IPS-18c (cell line): ENCODE results near the gene LMAN2.
"Not testable (repeated sequence)": the region's sequence is repeated elsewhere in the genome, so short reads cannot be mapped to it uniquely, and the experiment has no call there.

Experiments
- H3K4me3 ChIP-seq: 2 replicates; pipeline ENCODE4 v1.7.0; 2013; ENCODE audit warnings: low read depth, mild to moderate bottlenecking, low read length, moderate library complexity; ENCODE audit not compliant: insufficient read depth
- H3K9me3 ChIP-seq: one replicate; pipeline ENCODE4 v1.6.1; 2013; ENCODE audit warnings: mild to moderate bottlenecking, low read length, moderate library complexity; ENCODE audit not compliant: control insufficient read depth, insufficient read depth

The LMAN2 gene

DNA sequence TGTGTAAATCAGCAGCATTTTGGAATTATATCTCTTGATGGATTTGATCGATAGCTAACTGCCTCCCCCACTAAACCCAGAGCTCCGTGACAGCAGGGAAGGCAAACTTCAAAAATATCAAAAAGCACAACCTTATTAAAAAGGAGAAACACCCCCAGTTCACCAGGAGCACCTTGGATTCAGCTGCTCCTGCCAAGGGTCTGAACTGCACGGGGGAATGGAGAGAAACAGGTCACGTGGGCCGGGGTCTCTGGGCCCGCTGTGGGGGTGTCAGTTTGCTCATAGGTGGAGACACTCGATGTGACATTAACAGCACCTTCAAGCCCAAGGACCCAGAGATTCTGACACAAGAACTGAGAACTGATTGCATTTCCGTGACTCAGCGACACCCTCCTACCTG is 31.7 kb upstream of the LMAN2 start:
- no peaks in the 10 kb centered on the region for H3K9me3 ChIP-seq
- H3K4me3 ChIP-seq: no peak overlapping the region

DNA sequence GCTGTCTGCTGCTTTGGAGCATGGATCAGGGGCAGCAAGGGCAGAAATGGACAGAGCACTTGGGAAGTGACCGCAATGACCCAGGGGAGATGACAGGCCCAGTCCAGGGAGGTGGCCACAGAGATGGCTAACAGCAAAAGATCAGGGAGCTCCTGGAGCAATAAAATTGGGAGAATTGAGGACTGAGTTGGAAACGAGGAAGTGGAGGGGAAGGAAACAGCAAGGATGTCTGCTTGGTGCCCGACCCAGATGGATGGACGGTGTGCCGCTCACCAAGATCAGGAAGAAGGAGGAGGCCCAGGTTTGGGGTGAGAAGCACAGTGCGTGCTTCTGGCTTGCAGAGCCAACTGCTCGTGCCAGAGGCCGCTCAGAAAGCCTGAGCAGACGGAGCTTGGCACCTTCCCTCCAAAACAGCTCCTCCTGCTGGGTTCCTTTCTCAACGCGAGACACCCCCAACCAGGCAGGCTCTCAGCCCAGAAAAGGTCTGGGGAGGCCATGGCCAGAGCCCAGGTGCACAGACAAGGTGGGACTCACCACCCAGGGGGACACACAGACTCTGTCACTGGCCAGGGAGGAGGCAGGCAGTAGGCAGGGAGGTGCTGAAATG is 31.1 kb upstream of the LMAN2 start:
- no peak overlapping the region for H3K4me3 ChIP-seq
- H3K9me3 ChIP-seq: no peaks in the 10 kb centered on the region

DNA sequence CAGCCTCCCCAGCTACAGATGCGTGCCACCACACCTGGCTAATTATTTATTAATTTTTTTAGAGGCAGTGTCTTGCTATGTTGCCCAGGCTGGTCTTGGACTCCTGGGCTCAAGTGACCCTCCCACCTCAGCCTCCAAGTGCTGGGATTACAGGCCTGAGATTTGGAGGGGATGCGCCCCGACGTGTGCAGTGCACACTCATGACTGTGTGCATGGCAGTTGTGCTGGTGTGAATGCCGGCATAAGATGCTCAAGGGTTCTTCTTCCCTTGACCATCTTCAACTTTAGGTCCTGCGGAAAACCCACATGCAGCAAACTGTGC is 29.3 kb upstream of the LMAN2 start:
- Histone ChIP-seq H3K9me3 (no peaks in the 10 kb centered on the region), H3K4me3 (no peak overlapping the region)

DNA sequence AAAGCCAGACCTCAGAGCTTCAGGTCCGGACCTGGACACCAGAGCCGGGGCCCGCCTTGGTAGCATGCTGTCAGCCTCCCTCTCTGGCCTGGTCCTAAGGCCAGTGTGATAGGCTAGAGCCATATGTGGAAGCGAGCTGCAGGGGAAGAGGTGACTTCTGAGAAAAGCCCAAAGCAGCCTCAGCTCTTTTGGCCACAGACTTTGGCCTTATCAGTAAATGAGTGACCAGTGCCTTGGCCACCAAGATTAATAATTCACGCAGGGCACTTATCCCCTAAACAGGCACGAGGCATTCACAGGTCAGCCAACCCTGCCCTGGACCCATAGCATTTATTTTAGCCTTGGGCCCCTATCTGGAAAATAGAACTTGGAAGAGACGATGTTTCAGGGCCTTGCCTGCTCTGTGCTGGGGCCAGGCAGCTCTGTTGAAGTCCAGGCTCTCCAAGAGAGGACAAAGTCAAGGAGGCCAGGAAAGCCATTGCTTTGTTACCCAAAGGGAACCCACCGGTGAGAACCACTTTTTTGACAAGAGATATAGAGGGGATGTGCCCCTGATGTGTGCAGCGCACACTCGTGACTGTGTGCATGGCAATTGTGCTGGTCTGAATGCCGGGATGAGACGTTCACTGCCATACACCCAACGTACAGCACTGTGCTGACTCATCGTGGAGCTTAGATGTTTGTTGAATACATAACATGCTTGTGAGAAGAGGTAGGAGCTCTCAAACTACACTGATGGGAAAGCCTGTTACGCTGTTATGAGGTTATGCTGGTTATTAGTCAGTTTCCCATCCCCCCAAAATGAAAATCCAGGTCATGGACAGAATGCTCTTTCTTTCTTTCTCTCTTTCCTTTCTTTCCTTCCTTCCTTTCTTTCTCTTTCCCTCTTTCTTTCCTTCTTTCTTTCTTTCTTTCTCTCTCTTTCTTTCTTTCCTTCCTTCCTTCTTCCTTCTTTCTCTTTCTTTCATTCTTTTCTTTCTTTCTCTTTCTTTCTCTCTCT is 27.7 kb upstream of the LMAN2 start:
- H3K9me3 ChIP-seq: no peaks in the 10 kb centered on the region
- H3K4me3 ChIP-seq: no peak overlapping the region

DNA sequence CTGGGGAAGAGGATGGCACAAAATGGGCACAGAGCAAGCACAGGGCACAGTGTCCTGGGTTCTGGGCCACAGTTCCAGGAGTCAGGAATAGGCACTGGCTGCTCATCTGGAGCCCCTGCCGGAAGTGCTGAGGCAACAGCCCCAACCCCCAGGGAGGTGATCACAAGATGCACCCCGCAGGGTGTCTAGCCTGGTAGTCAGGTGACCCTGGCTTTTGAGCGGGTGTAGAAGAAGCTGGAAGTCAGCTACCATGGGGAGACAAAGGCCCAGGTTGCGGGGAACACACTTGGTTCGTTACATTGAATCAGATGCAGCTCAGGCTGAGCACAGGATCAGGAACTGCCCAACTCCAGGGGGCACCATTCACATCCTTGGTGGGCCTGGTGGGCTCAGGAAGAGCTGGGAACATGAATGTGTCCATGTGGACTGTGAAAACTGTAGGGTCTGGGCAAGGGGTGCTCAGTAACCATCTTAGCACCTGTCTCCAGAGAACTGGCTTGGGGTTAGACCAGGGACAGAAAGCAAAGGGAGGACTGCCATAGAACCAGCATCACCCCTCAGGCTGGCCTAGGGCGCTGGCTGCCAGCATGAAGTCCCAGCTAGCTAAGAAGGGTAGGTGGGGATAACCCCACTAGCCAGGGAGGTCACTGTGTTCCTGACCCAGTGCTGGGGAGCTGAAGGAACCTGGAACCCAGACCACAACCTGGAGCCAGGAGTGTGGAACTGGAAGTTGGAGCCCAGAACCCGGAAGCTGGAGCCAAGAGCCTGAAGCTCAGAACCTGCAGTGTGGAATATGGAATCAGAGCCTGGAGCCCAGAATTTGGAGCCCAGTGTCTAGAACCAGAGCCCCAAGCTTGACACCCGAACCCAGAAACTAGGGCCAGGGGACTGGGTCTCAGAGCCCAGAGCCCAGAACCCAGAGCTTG is 26.6 kb upstream of the LMAN2 start:
- no peak overlapping the region; the same call in 1 of the 2 replicates for H3K4me3 ChIP-seq
- no peaks in the 10 kb centered on the region for H3K9me3 ChIP-seq

DNA sequence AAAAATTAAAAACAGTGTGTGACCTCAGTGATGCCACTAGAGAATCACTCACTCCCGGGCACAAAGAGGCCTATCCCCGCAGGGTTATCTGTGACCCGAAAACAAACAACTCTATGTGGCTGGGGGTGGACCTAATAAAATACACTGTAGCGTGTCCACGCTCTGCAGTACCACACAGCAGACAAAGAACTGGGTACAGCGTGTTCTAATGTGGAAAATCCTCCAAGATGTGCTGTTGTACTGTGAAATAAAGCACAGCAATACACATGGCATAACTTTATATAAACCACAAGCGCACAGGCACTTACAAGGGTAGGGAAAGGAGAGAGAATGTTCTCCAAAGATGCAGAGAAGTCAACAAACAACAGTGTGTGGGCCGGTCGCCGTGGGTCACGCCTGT is 24.6 kb upstream of the LMAN2 start:
- H3K4me3 ChIP-seq: no peak overlapping the region
- H3K9me3 ChIP-seq: no peaks in the 10 kb centered on the region

DNA sequence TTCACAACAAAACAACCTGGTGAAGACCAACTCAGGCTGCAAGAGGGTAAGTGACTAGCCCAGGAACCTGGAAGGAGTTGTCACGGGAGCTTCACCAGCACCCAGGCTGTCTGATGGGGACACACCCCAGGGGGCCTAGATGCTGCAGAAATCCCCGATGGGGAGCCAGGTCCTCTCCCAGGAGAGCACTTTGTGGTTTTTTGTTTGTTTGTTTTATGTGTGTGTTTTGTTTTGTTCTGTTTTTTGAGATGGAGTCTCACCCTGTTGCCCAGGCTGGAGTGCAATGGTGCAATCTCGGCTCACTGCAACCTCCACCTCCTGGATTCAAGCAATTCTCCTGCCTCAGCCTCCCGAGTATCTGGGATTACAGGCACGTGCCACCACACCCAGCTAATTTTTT is 24.0 kb upstream of the LMAN2 start:
- not testable (repeated sequence) for H3K4me3 ChIP-seq, H3K9me3 ChIP-seq

DNA sequence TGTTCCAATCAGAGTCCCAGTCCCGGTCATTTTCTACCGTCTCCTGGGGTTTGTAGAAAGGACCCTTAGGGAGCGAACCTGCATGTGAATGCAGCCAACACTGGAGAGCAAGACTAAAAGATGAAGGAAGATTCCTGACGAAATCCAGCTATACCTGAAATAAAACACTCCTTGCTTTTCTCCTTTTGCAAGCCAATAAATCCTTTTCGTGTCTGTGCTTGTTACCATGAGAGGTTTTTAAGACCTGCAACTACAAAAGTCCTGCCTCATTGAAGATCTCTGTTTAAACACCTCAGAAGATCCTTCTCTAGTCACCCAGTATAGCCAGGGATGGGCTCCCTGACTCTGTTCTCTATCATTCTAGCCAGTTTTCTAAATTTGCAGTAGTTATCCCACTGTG is 22.7 kb upstream of the LMAN2 start:
- H3K9me3 ChIP-seq: no peaks in the 10 kb centered on the region
- H3K4me3 ChIP-seq: no peak overlapping the region

DNA sequence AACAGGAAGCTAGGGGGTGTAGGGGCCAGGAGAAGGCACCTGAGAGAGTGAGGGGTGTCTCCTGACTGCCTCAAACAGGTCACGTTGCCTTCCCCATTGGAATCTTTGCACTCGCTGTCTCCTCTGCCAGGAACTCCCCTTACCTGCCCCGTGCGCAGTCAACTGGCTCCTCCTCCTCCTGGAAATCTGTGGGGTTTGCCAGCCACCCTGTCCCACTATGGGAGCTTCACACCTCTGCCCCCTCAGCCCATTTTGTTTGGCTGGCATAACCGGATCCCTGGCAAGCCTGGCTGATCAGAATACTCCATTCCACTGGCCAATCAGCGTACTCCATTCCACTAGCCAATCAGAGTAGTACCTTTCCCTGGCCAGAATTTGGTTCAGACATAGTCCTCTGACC is 22.3 kb upstream of the LMAN2 start:
- Histone ChIP-seq H3K4me3 (no peak overlapping the region), H3K9me3 (no peaks in the 10 kb centered on the region)

DNA sequence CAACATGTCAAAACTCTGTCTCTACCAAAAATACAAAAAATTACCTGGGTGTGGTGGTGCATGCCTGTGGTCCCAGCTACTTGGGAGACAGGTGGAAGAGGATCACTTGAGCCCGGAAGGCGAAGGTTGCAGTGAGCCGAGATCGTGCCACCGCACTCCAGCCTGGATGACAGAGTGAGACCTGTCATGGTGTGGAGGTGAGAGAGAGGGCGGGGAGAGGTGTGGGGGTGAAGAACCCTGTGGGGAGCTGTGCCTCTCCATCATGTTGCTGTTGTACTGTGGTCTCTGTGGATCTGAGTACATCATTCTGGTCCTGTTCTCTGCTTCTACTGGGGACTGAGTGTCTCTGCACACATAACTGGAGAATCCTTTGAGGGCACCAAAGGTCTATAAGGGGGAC is 21.4 kb upstream of the LMAN2 start:
- H3K4me3 ChIP-seq: no peak overlapping the region
- H3K9me3 ChIP-seq: no peaks in the 10 kb centered on the region

DNA sequence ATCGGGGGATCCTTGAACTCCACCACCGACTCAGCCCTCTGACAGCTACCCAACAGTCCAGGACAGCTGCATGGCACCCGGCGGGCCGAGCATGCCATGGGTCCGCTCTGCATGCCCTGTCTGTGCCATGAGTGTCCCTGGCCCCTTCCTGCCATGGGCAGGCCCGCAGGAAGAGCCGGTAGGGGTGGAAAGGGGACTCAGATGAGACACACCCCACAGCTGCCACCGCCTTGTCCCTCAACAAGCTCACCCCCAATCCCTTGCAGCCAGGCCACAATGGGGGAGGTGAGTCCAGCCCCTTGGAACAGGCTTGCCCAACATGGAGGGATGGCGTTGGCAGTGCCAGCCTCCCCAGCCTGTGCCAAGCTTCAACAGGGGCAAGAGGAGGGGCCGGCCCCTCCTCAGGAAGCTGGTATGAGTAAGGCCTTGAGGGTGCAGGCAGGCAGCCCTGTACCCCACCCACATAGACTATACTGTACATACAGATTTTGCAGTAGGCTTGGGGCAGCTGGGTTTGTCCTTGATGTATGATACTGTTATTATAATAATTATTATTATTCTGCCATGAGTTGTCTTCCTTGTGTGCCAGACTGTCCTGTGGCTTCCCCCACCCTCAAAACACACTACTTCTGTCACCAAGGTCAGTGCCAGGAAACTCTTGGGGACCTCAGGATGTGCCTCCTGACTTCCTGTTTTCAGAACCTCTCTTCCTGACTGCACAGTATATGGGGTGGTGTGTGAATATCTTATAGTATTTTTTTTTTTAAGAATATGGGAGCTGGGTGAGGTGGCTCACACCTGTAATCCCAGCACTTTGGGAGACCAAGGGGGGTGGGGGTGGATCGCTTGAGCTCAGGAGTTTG is 20.8 kb upstream of the LMAN2 start:
- H3K4me3 ChIP-seq: no peak overlapping the region
- no peaks in the 10 kb centered on the region for H3K9me3 ChIP-seq

DNA sequence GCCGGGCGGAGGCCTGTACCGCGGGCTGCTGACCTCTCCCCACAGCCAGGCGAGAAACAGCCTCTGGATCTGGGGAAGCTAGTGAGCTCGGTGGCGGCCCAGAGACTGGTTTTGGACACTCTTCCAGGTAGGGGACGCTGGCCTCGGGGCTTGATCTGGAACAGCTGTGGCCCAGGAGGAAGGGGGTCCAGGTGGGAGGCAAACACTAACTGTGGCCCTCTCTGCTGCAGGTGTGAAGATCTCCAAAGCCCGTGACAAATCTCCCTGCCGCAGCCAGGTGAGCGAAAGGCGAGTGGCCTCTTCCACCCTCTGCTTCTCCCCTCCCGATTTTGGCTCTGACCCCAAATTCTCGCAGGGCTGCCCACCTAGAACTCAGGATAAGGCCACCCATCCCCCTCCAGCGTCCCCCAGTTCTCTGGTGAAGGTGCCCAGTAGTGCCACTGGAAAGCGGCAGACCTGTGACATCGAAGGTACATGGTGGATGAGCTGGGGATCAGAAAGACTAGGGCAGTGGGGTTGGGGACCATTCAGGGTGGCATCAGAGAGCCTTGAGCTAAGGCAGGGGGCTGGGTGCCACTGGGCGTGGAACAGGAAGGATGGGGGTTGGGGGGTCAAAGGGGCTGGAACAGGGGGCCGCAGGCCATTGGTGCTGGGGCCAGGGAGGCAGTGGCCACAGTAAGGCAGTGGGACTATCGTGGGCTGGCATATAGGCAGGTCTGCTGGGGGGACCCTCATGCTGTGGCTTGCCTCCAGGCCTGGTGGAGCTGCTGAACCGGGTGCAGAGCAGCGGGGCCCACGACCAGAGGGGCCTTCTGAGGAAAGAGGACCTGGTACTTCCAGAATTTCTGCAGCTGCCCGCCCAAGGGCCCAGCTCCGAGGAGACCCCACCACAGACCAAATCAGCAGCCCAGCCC is 19.9 kb upstream of the LMAN2 start:
- Histone ChIP-seq H3K4me3 (peak overlapping the region; percentile 38; the same call in 1 of the 2 replicates), H3K9me3 (no peaks in the 10 kb centered on the region)

DNA sequence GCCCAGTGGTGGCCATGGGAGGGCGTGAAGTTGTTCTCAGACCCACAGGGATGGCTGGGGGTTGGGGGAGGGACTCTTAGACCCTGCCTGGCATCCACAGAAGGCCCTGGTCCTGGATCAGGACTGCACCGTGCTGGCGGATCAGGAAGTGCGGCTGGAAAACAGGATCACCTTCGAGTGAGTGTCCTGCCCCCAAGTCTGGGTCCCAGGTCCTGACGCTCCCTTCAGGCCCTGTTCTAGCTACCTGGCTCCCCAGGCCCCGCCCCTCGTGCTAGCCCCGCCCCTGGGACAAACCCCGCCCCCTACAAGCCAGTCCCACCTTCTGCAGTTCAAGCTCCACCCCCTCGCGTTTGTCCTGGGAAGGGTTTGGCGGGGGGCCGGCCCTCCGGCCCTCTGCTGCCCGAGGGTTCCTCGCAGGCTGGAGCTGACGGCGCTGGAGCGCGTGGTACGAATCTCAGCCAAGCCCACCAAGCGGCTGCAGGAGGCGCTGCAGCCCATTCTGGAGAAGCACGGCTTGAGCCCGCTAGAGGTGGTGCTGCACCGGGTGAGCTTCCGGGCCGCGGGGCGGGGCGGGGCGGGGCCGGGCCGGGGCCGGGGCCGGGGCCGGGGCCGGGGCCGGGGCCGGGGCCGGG is 19.1 kb upstream of the LMAN2 start:
- Histone ChIP-seq H3K9me3 (no peaks in the 10 kb centered on the region), H3K4me3 (0 out of 2 replicates have a peak overlapping the region, but pooled peaks have one; percentile 15)

DNA sequence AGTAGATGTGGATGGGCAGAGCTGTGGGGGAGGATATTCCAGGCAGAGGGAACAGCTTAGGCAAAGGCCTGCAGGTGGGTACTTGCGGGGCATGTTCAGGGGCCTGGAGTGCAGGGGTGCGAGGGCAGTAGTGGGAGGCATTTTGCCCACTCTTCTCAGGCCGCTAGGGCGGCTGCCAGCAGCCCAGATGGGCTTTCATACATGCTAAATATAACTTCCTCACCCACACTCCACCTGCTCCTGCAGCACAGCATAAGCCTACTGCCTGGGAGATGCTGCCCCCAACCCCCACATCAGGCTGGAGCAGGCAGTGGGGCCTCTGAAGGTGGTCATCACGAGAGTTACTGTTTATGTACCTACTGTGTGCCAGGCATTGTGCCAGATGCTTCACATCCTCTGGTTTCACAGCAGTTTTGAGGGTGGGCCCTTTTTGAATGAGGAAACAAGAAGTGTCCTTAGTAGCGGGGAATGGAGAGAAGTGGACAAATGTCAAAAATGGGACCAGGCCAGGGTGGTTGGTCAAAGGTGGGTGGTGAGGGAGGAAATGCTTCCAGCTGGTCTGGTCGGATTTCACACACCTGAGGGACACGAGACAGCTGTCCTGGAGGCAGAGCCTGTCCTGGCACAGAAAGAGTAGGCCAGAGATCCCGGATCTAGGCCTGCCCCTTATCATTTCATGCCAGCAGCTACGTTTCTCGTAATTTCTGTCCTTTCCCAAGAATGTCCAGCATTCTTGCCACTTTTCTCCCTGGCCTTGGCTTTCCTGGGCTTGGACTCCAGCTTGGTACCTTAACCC is 18.4 kb upstream of the LMAN2 start:
- 0 out of 2 replicates have a peak overlapping the region, but pooled peaks have one; percentile 15 for H3K4me3 ChIP-seq

More for the DNA sequence above, 18.4 kb upstream of the LMAN2 start:
- H3K9me3 ChIP-seq: no peaks in the 10 kb centered on the region
